H54 (cell line): ENCODE data around the gene PLPP7.

ENCODE experiments used
- DNase-seq: peaks from one replicate; pipeline ENCODE4 v3.0.0; 2011; ENCODE audit warnings: low spot score, mixed read lengths; ENCODE audit not compliant: insufficient read length
- FAIRE-seq: peaks from 3 replicates; lab custom pipeline; 2011; peaks lifted over from hg19 to GRCh38; lab: Jason Lieb, UNC
- POLR2A ChIP-seq: IDR thresholded peaks from 2 replicates; pipeline ENCODE4 v1.6.1; 2011; ENCODE audit warnings: low read depth, mild to moderate bottlenecking, low read length

The PLPP7 gene

GRCh38 chr9:131358556-131358955, 69.0 kb downstream of the PLPP7 start:
- TF ChIP-seq POLR2A, result no peak
- DNase-seq, result no peak
- no peak for FAIRE-seq
